OCI-LY1 (cell line): ENCODE measurements around the gene CLPX.

ENCODE experiments used
- EZH2 ChIP-seq: fragments of 200-600 bp; sonication (generic), shearing (Covaris generic); IDR thresholded peaks from 2 replicates; pipeline ENCODE4 v1.8.0; 2017; ENCODE audit warnings: borderline replicate concordance, mixed run types, mild to moderate bottlenecking, antibody characterized with exemption, low read length, moderate library complexity, mixed read lengths
- TF ChIP-seq, protein P1 (sequence below): fragments of 200-600 bp; sonication (generic), shearing (Covaris generic); IDR thresholded peaks from 2 replicates; pipeline ENCODE4 v1.5.1; 2017; ENCODE audit warnings: mild to moderate bottlenecking, antibody characterized with exemption, low read length, moderate library complexity, mixed read lengths

DNA sequence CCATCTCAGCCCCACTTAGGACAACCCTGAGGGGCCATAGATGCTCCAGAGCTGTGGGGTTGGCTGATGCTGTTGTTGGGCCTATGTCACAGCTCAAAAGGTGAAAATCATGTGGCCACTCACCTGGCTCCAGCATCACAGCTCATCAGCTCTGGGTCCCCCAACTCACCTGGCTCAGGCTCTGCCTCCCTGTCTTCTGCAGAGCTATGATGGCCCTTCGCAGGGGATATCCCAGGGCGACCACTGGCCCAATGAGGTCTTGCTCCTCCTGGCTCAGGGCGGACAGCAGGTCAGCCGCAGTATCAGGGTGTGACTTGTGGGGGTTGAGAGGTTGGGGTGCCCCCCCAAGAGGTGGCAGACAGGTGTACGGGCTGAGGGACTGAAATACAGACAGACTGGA is 85.8 kb downstream of the CLPX start:
- TF ChIP-seq, protein P1, sequence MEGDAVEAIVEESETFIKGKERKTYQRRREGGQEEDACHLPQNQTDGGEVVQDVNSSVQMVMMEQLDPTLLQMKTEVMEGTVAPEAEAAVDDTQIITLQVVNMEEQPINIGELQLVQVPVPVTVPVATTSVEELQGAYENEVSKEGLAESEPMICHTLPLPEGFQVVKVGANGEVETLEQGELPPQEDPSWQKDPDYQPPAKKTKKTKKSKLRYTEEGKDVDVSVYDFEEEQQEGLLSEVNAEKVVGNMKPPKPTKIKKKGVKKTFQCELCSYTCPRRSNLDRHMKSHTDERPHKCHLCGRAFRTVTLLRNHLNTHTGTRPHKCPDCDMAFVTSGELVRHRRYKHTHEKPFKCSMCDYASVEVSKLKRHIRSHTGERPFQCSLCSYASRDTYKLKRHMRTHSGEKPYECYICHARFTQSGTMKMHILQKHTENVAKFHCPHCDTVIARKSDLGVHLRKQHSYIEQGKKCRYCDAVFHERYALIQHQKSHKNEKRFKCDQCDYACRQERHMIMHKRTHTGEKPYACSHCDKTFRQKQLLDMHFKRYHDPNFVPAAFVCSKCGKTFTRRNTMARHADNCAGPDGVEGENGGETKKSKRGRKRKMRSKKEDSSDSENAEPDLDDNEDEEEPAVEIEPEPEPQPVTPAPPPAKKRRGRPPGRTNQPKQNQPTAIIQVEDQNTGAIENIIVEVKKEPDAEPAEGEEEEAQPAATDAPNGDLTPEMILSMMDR = no peak
- TF ChIP-seq EZH2 = no peak
